GM12878 (cell line): Measurements from ENCODE around the gene SLC16A6. TPM values are rescaled to one million over a fixed set of nuclear protein-coding genes. Genes with fewer than 3 reads are reported as not detected.
A peak's percentile ranks its signal among the peaks of the same experiment; 100 is the strongest.

ENCODE experiments used
- DPF2 ChIP-seq: fragments of 450-650 bp; IDR thresholded peaks from 2 replicates; pipeline ENCODE4 v1.6.1; 2017; ENCODE audit warnings: mild to moderate bottlenecking
- EED ChIP-seq: sonication (generic); IDR thresholded peaks from 2 replicates; pipeline ENCODE4 v1.6.1; 2016; ENCODE audit warnings: antibody characterized with exemption, low read depth
- ETV6 ChIP-seq, 2 experiments: fragments of 450-650 bp in 1 of 2; IDR thresholded peaks in 1 of 2; conservative IDR thresholded peaks in 1 of 2; 2 replicates each; pipeline ENCODE4 v1.6.1; 2014; ENCODE audit warnings: antibody characterized with exemption in 1 of 2, borderline replicate concordance in 1 of 2, low read depth in 1 of 2, mild to moderate bottlenecking in 1 of 2, moderate library complexity in 1 of 2
- IKZF2 ChIP-seq, 2 experiments: fragments of 450-650 bp; IDR thresholded peaks; 2 replicates each; pipeline ENCODE4 v1.6.1; 2017; ENCODE audit warnings: mild to moderate bottlenecking in 2 of 2, moderate library complexity in 2 of 2
- PML ChIP-seq: IDR thresholded peaks from 2 replicates; pipeline ENCODE4 v1.6.1; 2012; ENCODE audit warnings: low read length, inconsistent platforms
- RUNX3 ChIP-seq: IDR thresholded peaks from 2 replicates; pipeline ENCODE4 v1.6.1; 2012; ENCODE audit warnings: low read length, inconsistent platforms
- TCF12 ChIP-seq: IDR thresholded peaks from 2 replicates; pipeline ENCODE4 v1.6.1; 2011; ENCODE audit warnings: low read depth, mild to moderate bottlenecking, low read length
- TCF3 ChIP-seq: IDR thresholded peaks from 2 replicates; pipeline ENCODE4 v1.6.1; 2012; ENCODE audit warnings: low read depth, mild to moderate bottlenecking, low read length, borderline replicate concordance; ENCODE audit not compliant: insufficient read depth
- ZNF207 ChIP-seq: fragments of 450-650 bp; IDR thresholded peaks from 2 replicates; pipeline ENCODE4 v1.6.1; 2014; ENCODE audit warnings: antibody characterized with exemption, mild to moderate bottlenecking, borderline replicate concordance
- ZNF687 ChIP-seq: fragments of 450-650 bp; IDR thresholded peaks from 2 replicates; pipeline ENCODE4 v1.6.1; 2017; ENCODE audit warnings: mild to moderate bottlenecking, moderate library complexity
- polyA plus RNA-seq, 11 experiments: library from polyadenylated mRNA; depleted of rRNA in 4 of 11; unstranded in 6 of 11; stranded (reverse) in 5 of 11; fragments of >200 nt; fragmentation: Nextera tagmentation in 4 of 11; fragmentation: Illumina TruSeq in 1 of 11; extraction: Ambion mirVana in 4 of 11; extraction: Trizol in 1 of 11; gene quantifications; 1 replicate in 1 of 11; 2 replicates in 10 of 11; pipeline versions ENCODE4 v1.2.1 to v1.2.3, GENCODE V29; 2011 to 2016; ENCODE audit warnings: inconsistent platforms in 2 of 11, missing spikeins in 2 of 11, low read depth in 1 of 11
- total RNA-seq, 4 experiments: library from RNA; depleted of rRNA in 3 of 4; stranded (reverse); fragments of >200 nt in 3 of 4; fragmentation: Illumina TruSeq in 1 of 4; extraction: Trizol in 1 of 4; gene quantifications; 2 replicates each; pipeline versions ENCODE4 v1.2.1 to v1.2.3, GENCODE V29; 2013 to 2021

The SLC16A6 gene
- total and polyA plus RNA-seq, 10 of the 15 experiments (the other 5 are each of a cell fraction or from before 2014, with no cell fraction given) = 2.4 to 8.8 (median 6.0) TPM

- TF ChIP-seq ZNF687 = peak; percentile 91
- peak; percentile 52 for TF ChIP-seq EED
- 0 out of 2 replicates have a peak, but pooled peaks have one; percentile 52 for TF ChIP-seq PML
- peak; percentile 98 for TF ChIP-seq TCF3
- TF ChIP-seq IKZF2 (IDR thresholded peaks at IDR 0.05) = peak; percentile 22 to 49; a peak in 2 of 4 replicates
- TF ChIP-seq ETV6 (conservative IDR thresholded peaks at IDR 0.05 in 1 of 2, IDR thresholded peaks at IDR 0.05 in 1 of 2; ENCODE audit: borderline replicate concordance in 1 of 2, low read depth in 1 of 2) = peak in 1 of 2 experiments; percentile 49; a peak in 1 of 4 replicates
- TF ChIP-seq ZNF207 = peak; percentile 40; the same call in 1 of the 2 replicates
- TF ChIP-seq TCF12 = peak; percentile 97
- TF ChIP-seq RUNX3 = peak; percentile 41
- TF ChIP-seq DPF2 = 0 out of 2 replicates have a peak, but pooled peaks have one; percentile 52
These were observed 31.9 kb downstream of the SLC16A6 start (continued) for GRCh38 chr17:68258890-68259647.
